ENCODE results near the gene SKI.

Gene SKI

DNA sequence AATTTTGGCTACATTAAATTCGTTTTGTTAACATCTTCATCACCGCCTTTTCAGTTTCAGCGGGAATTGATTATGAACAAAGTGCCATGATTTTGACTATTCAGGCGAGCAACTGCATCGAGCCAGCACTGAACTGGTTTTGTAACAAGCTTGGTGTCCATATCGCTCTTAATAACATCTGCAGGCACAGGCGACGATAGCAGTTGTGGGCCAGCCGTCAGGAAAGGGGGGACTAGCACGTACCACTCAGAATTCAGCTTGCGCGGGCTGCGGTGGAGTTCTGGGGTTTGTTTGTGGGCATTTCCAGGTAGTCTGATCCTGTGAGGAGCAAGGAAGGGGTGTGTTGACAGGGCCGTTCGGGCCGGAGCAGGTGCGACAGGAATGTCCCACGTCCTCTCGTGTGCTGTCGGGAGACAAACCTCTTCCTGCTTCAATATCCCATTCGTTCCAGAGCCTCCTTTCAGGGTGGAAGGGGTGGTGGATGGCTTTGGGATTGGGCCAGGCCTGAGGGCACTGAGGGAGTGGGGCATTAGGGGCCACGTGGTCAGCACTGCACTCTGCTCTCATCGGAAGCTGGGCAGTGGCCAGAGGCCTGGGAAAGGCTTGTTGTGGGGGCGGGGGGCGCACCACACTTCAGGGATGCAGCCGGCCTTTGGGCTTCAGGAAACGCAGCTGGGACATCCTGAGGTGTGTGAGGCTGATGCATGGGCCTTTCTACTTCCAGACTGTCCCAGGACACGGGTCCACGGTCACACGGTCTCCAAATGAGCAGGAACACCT, 39.1 kb downstream of the SKI start:
- DNase-seq, result no peak

DNA sequence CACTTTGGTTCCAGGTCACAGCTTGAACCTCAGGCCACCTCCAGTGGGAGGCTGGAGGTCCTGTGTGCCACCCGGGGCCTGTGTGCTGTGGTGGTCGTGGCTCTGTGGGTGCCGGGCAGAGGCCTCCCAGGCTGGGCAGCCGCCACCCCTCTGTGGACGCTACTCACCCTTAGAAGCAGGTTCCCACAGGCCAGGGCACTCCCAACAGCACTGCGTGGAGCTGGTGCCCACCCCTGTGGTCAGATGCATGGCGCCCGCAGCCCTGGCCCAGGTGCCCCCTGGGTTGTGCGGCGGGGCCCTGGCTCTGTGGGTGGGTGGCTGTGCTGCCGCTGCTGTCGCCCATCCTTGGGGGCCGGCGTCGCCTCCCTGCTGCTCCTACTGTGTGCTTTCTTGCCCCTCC, 39.7 kb downstream of the SKI start:
- DNase-seq, result no peak

DNA sequence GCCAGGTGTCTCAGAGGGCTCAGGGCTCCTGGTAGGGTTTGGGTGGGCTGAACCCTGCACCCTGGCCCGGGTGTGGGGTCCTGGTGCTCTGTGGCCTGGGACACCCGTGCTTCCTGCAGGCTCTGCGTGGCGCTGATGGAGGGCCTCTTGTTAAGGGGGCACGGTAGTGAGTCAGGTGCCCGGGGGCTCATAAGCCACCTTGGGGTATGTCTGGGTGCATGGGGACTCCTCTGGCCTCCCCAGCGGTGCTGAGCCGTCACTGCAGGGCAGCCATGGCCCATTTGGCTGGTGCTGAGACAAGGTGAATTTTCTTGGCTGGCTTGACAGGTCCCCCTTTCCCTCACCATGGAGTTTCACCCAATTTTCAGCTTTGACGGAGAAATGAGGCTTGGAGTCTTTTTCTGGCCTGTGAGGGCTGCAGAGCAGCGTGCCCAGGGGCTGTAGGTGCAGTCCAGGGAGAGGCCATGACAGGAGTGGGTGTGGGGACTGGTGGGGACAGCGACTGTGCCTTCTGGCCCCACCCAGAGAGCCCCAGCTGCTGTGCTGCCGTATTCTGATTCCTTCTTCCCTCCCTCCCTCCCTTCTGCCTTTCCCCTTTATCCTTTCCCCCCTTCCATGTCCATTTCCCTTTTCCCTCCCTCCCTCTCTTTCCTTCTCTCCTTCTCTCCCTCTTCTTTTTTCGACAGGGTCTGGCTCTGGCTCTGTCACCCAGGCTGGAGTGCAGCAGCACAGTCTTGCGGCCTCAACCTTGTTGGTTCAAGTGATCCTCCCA, 40.4 kb downstream of the SKI start:
- no peak for DNase-seq

DNA sequence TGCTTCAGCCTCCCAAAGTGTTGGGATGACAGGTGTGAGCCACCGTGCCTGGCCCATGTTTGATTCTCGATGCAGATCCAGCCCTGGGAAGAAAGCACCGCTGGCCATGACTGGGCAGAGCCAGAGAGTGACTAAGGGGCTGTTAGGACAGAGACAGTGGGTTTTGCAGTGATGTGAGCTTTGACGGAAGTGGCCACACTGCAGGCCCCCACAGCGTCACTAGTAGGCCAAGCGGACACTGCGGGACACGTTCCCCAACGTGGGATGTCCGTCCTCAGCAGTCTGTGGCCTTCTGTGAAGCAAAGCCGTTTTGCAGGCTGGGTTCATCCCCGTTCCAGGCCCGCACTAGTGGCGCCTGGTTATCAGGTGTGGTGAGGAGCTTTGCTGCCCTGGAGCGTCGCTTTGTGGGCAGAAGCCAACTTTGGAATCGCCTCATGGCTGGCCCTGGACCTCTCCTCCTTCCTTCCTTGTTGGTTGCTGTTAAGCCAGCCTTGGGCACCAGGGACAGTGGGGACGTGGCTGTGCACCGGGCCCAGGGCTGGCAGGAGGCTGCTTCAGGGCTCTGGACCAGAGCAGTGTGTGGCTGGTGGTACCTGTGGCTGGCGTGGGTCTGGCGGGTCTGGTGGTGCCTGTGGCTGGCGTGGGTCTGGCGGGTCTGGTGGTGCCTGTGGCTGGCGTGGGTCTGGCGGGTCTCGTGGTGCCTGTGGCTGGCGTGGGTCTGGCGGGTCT, 41.2 kb downstream of the SKI start:
- DNase-seq, result no peak

DNA sequence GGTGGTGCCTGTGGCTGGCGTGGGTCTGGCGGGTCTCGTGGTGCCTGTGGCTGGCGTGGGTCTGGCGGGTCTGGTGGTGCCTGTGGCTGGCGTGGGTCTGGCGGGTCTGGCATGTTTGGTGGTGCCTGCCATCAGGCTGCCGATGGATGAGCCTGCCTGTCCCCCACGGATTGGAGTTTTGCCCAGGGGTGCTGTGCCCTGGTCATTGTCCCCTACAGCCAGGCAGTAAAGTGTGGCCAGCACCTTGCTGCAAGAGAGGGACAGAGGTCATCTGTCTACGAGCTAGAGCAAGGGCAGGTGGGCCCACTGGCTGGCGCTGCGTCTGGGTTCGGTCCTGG, 41.8 kb downstream of the SKI start:
- DNase-seq, result no peak

DNA sequence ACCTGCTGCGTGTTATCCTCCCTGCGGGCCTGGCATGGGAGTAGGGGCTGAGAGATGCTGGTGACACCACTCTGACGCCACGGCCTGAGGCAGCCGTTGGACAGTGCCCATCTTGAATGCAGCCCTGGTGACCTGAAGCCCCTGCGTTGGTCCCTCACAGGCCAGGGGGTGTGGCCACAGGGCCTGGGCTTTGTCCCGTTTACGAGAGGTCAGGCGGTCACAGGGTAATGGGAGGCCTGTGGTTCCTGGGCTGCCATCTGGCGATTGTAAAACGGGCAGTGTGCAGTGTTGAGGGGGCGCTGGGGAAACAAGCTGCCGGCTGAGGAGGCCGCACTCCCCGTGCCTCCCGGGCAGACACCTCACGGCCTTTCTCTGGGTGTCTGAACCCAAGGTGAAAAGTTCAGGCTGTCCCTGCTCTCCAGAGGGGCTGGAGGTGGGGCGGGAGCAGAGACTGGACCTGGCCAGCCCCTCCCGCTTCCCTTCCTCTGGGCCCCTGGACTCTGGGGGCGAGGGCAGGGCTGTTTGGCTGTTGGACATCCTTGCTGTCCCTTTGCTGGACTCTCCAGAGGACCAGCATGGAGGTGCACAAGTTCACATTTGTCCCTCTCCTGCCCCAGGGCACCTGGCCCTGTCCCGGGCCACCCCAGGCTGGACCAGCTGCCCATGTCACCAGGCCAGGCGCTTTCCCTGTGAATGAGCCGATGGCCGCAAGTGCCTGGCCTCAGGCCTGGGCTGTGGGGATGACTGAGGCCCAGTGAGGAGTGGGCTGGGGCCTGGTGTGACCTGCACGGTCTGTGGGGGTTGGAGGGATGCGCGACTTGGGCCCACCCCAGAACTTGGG, 42.4 kb downstream of the SKI start:
- no peak for DNase-seq

DNA sequence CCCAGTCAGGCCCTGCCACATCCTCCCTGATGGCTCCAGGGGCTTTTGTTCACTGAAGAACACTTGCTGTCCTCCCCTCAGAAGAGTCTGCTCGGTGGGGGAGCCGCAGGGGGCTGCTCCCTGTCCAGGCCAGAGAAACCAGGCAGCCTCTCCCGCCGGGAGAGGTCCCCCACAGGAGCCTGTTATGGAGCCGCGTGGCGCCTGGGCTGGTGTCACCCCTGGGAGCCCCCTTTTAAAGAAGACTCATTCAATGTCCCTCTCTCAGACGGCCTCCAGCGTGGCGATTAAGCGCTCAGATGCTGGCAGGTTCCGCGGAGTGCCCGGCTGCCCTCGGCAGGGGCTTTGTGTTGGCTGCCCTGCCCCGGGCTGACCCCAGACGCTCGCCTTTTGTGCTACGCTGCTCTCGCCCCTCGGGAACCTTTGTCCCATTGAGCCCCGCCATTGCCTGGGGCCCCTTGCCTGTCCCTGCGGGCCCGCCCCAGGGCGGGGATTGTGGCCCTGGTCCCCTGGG, 43.1 kb downstream of the SKI start:
- DNase-seq, result no peak

DNA sequence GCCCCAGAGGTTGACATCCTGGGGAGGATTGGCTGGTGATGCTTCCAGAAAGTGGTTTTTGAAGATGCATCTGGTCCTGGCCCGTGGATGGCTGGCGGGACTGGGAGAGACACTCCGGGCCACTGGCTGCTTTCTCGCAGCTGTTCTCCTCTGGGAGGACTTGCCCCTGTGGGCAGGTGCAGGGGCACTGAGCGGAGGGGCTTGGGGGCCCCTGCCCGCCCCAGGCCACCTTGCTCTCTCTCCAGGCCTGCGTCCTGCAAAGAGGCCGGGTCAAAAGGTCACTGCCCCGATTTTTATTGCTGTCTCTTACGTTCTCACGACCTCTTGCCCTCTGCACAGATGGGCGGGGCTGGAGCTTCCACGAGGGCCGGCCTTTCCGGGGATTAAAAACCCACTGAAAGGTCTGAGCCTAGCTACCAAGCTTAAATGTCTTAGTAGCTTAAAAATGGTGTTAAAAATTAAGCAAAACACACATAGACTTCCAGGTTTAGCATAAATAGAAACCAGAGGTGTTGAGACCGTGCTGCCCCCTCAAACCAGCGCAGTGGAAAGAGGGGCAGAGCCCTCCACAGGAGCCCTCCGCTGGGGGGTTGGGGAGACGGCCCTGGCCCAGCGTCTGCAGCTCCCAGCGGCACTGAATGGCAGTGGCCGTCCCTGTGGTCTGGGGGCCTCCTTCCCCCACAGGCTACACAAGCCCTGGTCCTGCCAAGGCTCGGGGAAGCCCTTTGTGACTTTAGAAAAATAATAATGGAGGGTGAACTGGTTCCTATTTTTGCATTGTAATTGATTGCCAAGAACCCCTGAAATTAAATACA, 43.9 kb downstream of the SKI start:
- no peak for DNase-seq

DNA sequence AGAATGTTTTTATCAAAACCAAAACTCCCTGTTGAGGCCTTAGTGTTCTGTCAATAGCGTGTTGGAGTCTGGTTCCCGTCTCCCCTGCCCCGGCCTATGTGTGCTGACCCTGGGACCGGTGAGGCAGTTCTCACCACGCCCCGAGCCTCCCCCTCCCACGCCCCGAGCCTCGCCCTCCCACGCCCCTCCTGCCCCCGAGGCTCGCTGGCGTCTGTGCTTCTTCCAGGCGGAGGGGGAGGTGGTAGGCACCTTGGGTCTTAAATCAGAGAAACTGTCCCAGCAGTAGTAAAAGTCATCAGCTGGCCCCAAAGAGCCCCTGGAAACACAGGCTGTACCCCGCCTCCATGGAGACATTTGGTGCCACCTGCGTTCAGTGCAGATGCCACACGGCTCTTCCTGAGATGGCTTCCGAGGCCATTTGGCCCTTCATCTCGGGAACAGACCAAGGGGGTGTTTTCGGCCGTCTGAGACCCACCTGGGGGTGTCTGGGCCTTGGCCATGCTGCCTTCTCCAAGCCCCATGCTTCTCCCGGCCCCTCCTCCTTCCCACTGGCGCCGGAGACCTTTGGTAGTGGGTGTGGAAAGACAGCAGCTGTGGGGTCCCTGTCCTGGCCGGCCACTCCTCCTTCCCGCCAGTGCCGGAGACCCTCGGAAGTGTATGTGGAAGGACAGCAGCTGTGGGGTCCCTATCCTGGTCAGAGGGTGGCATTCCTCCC, 44.7 kb downstream of the SKI start:
- DNase-seq, result no peak

DNA sequence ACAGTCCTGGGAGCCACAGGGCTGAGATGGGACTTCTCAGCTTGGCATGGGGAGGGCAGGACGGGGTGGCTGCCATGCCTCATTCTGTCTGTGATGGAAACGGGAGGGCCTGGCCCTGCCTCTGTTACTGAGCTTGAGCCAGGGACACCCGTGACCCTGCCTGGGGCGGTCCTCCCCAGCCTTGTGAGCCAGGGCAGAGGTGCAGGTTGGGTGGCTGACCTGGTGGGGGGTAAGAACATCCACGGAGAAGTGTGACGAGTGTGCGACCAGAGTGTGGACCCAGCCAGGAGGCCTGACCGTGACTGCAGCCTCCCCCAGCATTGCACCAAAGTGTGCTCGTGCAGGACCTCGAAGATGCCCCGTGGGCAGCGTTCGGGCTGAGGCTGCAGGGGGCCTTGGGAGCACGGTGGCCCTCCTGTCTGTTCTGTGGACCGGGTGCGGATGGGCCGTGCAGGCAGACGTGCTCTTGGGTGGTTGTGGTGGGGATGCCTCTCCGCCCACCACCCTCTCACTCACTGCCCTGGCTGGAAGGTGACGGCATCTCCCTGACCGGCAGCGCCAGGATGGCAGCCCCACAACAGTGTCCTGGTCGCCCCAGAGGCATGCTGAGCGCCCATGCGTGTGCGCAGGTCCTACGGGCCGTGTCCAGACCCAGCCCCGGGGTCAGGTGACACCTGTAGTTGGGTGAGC, 45.4 kb downstream of the SKI start:
- DNase-seq, result no peak

DNA sequence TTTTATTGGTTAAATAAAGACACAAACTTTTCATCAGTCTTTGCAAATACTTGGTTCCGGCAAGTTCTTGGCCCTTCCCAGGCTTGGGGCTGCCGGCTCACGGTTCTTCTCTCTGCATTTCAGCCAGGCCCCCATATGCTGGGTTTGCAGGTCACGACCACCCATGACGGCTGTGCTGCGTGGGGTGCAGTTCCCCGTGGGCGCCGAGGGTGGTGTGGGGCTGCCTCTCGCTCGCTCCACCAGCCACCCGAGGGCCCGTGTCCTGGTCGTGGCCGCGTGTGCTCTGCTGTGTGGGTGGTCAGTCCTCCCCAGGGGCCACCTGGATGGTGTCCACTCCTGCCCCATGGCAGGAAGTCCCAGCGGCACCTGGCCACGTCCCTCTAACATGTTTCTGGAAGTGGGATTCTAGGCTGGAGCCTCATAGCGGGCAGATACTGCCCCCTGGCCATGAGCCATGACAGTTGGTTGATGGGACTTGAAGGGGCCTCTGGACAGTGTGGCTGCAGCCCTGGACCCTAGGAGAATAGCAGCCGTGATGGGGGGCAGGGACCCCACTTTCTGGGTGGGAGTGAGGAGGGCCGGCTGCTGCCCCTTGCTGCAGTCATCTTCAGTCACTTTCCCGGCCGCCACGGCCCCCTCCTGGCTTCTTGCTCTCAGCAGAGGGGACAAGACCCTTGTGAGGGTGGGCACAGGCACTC, 46.3 kb downstream of the SKI start:
- no peak for DNase-seq

DNA sequence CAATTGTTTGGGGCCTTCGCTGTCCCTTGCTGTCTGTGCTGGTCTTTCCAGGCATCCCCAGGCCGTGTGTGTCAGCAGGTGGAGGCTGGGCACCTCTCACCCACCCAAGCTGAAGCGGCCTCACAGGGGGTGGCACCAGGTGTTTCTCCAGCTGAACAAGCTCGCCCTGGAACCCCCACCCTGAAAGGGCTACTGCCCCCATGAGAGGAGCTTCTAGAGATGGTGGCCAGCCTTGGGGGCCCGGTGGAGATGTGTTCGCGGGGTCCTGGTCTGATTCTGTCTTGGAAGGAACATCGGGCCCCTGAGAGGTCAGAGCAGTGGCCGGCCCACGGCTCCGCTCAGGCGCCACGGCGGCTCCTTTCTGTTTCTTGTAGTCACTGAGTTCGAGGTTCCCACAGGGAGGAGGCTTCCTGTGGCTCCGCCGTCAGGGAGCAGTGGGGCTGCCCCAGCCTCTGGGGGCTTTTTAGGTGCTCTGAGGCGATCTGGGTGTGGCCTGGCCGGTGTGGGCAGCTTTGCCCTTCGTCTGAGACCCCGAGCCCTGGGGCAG, 46.9 kb downstream of the SKI start:
- DNase-seq, result no peak

DNA sequence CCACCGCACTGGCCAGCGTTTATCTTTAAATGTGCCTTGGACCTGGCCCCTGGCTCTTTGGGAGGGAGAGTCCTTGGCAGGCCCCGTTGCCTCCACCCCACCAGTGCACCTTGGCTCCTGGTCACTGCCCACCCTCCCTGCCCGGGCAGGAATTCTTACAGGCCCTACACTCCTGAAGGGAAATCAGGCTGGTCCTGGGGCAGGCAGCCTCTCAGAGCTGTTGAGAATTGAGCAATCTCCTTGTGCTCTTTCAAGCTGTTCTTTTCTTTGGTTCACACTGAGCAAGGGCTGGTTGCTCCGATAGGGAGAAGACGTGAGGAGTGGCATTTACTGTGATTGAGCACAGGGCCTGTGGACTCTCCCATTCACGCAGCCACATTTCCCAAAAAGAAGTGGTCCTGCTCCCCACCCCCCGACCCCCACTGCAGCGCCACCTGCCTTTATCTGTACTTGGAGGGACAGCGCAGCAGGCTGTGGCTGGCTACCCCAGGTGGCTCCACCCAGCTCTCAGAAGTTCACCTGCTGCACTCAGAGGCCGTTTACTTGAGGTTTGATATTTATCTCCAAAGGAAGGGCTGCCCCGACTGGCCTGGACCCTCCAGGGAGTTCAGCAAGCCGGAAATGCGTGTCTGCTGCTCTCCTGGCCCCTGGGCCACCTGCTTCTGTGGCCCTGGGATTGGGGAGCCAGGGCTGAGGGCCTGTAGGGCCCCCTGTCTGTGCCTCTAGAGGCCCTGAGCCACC, 47.8 kb downstream of the SKI start:
- DNase-seq, result no peak

DNA sequence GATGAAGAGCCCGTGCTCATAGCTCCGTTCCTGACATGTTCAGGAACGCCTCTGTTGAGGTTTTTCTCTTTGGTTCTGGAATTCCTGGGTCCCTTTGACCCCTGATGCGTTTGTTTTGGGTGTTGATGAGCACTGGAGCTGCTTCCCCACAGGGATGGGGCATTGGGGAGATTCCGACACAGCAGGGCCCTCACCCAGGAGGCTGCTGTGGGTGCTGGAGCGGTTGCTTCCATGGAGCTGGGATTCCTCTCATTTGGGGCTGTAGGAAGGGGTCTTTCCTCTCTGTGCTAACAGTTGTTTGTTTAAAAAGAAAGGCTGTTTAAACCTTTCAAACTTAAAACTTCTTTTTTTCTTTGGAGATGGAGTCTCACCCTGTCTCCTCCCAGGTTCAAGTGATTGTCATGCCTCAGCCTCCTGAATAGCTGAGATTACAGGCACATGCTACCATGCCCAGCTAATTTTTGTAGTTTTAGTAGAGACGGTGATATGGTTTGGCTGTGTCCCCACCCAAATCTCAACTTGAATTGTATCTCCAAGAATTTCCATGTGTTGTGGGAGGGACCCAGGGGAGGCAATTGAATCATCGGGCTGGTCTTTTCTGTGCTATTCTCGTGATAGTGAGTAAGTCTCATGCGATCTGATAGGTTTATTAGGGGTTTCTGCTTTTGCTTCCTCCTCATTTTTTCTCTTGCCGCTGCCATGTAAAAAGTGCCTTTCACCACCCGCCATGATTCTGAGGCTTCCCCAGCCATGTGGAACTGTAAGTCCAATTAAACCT, 48.9 kb downstream of the SKI start:
- no peak for DNase-seq

DNA sequence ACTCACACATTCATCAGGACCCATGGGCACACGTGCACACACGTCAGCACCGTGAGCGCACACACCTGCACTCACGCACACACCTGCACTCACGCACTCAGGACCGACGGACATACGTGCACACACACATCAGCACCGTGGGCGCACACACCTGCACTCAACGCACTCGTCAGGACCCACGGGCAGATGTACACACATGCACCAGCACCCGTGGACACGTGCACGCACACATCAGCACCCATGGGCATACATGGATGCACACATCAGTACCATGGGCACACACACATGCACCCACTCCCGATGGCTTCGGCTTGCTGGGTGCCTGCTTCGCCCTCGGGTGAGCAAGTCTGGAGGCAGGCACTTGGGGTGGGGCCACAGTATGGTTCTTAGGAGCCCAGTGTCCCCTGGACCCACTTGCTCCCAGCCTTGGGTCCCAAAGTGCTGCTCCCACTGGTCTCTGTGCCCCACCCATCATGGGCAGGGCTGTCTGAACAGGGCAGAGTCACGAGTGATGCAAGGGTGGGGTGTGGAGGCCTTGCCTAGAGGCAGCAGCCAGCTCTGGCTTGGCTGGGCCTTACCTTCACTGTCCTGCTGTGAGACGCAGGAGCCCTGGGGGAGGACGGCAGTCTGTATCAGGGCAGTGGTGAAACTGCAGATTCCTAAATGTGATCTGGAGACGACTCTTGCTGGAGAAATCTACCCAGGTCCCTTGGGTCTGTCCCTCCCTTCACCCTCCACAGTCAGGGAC, 49.8 kb downstream of the SKI start:
- no peak for DNase-seq

DNA sequence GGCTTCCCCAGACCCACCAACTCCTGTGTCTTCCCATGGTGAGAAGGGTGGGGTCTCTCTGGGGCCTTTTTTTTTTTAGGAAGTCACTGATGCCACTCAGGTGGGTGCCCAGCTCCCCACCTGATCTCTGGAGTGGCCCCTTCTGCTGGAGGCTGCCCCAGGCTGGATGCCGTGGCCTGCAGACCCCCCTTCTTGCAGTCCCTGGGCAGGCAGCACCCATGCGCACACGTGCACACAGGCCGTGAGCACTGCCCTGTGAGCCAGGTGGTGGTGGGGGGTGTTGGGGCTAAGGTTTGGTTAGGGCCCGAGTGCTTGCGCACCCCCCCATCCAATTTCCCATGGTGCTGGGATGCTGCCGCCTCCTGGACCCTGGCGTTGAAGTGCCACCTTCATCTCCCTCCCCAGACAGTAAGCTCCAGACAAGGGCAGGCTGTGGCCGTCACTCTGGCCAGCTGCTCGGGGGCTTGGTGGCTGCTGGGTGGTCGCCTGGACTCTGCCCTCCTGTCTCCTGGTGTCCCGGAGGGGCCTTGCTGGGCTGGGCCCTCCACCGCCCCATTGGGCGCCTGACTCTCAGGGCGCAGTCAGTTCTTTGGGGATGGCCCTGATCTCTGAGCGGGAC, 50.6 kb downstream of the SKI start:
- DNase-seq, result no peak

DNA sequence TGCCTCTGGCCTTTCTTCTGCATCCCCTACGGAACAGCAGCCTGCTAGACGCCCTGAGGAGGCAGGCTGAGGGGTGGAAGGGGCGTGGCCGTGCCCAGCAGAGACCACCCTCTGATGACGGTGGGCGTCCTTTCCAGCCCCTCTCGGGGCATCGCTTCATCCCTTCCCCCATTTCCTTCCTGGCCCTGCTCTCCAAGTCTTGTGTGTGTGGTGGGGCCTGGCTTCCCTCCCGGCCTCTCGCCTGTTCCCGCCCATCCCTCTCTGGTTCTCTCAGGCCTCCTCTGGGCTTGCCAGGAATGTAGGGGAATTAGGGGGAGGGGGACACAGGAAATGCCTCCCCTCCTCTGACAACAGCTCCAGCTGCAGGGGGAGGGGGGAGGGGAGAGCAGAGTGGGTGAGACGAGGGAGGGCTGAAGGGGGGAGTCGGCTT, 51.1 kb downstream of the SKI start:
- no peak for DNase-seq
